ENCODE measurements around the gene SCN8A. TPM values are rescaled to one million over a fixed set of nuclear protein-coding genes. Genes with fewer than 3 reads are reported as not detected.
"Not testable (repeated sequence)": the region's sequence is repeated elsewhere in the genome, so short reads cannot be mapped to it uniquely, and the experiment has no call there.

Gene SCN8A
- total and polyA plus RNA-seq, 2 donors: 0.21 to 0.57 TPM

DNA sequence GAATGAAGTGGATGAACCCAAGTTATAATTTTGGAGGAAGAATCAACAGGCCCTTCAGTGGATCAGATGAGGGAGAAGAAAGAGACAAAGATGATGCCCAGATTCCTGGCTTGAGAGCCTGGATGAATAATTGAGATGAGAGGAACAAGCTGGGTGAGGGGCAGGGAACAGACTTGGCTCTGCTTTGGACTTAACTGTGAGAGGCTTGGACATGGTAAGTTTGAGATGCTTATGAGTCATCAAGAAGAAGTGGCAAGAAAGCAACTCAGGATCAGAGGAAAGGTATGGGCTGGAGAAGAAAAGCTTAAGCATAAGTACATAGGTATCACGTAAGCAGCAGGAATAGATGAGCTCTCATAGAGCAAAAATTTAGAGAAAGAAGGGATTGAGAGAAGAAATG lies 202.2 kb downstream of the SCN8A start:
- Histone ChIP-seq H3K9me3 (ENCODE audit: control insufficient read depth in 2 of 2, insufficient read depth in 1 of 2, low read length in 1 of 2) (peaks cover 0 to 1% of the 10 kb centered on the region in 2 donors), H3K27ac (ENCODE audit: low read depth in 1 of 2, low read length in 1 of 2) (no peak overlapping the region), H3K27me3 (ENCODE audit: control insufficient read depth in 2 of 2, insufficient read depth in 1 of 2, low read length in 1 of 2) (no peaks in the 10 kb centered on the region), H3K36me3 (ENCODE audit: control insufficient read depth in 2 of 2, insufficient read depth in 2 of 2, low read length in 1 of 2) (no peaks in the 10 kb centered on the region), H3K4me3 (ENCODE audit: low read length in 2 of 2) (no peak overlapping the region), H3K4me1 (ENCODE audit: control insufficient read depth in 2 of 2, insufficient read depth in 2 of 2, low read length in 2 of 2) (no peaks in the 10 kb centered on the region)
- DNase-seq (ENCODE audit: low read depth in 6 of 9, low spot score in 9 of 9): no peak
- 98% methylated on average over 1 of the region's 1 CpG for WGBS

DNA sequence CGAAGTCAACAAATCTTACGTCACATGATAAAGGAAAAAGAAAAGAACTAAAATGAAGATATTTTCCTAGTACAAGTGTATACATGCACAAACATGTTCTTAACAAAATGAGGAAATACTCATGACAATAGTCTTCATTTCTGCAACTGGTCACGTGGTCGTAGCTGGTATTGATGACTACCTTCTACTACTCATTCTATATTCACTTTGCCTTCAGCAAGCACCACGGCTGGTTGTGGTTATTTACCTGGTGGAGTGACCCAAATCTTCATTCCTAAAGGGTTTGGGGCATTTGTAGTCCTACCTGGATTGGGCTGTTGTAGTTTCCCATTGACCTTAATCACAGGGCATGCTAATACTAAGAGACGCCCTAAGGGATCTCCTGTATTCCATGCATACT lies 206.3 kb downstream of the SCN8A start:
- WGBS: 98% methylated on average over 6 of the region's 6 CpGs
- Histone ChIP-seq H3K27me3 (ENCODE audit: control insufficient read depth in 2 of 2, insufficient read depth in 1 of 2, low read length in 1 of 2) (no peaks in the 10 kb centered on the region), H3K4me3 (ENCODE audit: low read length in 2 of 2) (no peak overlapping the region), H3K9me3 (ENCODE audit: control insufficient read depth in 2 of 2, insufficient read depth in 1 of 2, low read length in 1 of 2) (peaks cover 0 to 1% of the 10 kb centered on the region in 2 donors), H3K4me1 (ENCODE audit: control insufficient read depth in 2 of 2, insufficient read depth in 2 of 2, low read length in 2 of 2) (no peaks in the 10 kb centered on the region), H3K27ac (ENCODE audit: low read depth in 1 of 2, low read length in 1 of 2) (no peak overlapping the region), H3K36me3 (ENCODE audit: control insufficient read depth in 2 of 2, insufficient read depth in 2 of 2, low read length in 1 of 2) (no peaks in the 10 kb centered on the region)
- no peak for DNase-seq (ENCODE audit: low read depth in 6 of 9, low spot score in 9 of 9)

DNA sequence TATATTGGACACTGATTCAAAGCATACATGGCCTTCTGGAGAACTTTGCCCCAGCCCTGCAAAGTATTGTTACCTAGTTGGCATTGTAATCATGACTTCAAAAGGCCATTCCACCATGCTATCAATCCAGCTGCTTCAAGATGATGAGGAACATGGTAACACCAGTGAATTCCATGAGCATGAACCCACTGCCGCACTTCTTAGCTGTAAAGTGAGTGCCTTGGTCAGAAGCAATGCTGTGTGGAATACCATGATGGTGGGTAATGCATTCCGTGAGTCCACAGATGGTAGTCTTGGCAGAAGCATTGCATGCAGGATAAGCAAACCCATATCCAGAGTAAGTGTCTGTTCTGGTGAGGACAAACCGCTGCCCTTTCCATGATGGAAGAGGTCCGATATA lies 207.0 kb downstream of the SCN8A start:
- not testable (repeated sequence) for DNase-seq (ENCODE audit: low read depth in 6 of 9, low spot score in 9 of 9); H3K4me3 ChIP-seq (ENCODE audit: low read length in 2 of 2); H3K36me3 ChIP-seq (ENCODE audit: control insufficient read depth in 2 of 2, insufficient read depth in 2 of 2, low read length in 1 of 2); H3K4me1 ChIP-seq (ENCODE audit: control insufficient read depth in 2 of 2, insufficient read depth in 2 of 2, low read length in 2 of 2); H3K27me3 ChIP-seq (ENCODE audit: control insufficient read depth in 2 of 2, insufficient read depth in 1 of 2, low read length in 1 of 2); H3K27ac ChIP-seq (ENCODE audit: low read depth in 1 of 2, low read length in 1 of 2); H3K9me3 ChIP-seq (ENCODE audit: control insufficient read depth in 2 of 2, insufficient read depth in 1 of 2, low read length in 1 of 2)
- 87% methylated on average over 4 of the region's 4 CpGs for WGBS

DNA sequence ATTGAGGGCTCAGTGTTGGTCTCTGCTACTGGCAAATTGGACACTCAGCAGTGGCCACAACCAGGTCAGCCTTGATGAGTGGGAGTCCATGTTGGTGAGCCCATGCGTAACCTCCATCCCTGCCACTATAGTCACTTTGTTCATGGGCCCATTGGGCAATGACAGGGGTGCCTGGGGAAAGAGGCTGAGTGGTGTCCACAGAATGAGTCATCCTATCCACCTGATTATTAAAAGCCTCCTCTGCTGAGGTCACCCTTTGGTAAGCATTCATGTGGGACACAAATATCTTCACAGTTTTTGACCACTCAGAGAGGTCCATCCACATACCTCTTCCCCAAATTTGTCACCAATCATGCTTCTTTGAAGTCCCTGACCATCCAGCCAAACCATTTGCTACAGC lies 207.5 kb downstream of the SCN8A start:
- no peak for DNase-seq (ENCODE audit: low read depth in 6 of 9, low spot score in 9 of 9)
- no peak overlapping the region for H3K27ac ChIP-seq (ENCODE audit: low read depth in 1 of 2, low read length in 1 of 2)
- H3K4me3 ChIP-seq (ENCODE audit: low read length in 2 of 2): no peak overlapping the region
- WGBS: 100% methylated on average over 1 of the region's 1 CpG
- no peaks in the 10 kb centered on the region for H3K4me1 ChIP-seq (ENCODE audit: control insufficient read depth in 2 of 2, insufficient read depth in 2 of 2, low read length in 2 of 2)
- peaks cover 0 to 1% of the 10 kb centered on the region in 2 donors for H3K9me3 ChIP-seq (ENCODE audit: control insufficient read depth in 2 of 2, insufficient read depth in 1 of 2, low read length in 1 of 2)
- no peaks in the 10 kb centered on the region for H3K36me3 ChIP-seq (ENCODE audit: control insufficient read depth in 2 of 2, insufficient read depth in 2 of 2, low read length in 1 of 2)
- H3K27me3 ChIP-seq (ENCODE audit: control insufficient read depth in 2 of 2, insufficient read depth in 1 of 2, low read length in 1 of 2): no peaks in the 10 kb centered on the region

DNA sequence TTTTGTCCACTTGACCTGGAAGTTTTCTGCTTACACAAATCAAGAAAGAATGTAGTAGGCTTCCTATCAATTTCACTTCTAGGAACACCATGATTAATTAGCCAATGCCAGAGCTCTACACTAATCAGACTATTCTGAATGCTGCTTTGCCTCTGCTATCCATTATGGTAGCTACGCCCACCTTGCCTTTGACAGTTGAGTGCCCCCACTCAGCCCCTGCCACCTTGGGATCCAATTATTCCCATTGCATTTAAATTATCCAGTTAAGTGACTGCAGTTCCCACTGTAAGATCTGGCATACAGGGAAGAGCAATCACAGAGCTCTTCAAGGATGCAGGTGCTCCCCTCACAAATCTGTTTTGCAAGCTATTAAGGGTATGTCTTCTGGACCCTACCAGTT lies 210.0 kb downstream of the SCN8A start:
- H3K36me3 ChIP-seq (ENCODE audit: control insufficient read depth in 2 of 2, insufficient read depth in 2 of 2, low read length in 1 of 2): no peaks in the 10 kb centered on the region
- no peaks in the 10 kb centered on the region for H3K9me3 ChIP-seq (ENCODE audit: control insufficient read depth in 2 of 2, insufficient read depth in 1 of 2, low read length in 1 of 2)
- no peaks in the 10 kb centered on the region for H3K27me3 ChIP-seq (ENCODE audit: control insufficient read depth in 2 of 2, insufficient read depth in 1 of 2, low read length in 1 of 2)
- H3K4me1 ChIP-seq (ENCODE audit: control insufficient read depth in 2 of 2, insufficient read depth in 2 of 2, low read length in 2 of 2): no peaks in the 10 kb centered on the region
- DNase-seq (ENCODE audit: low read depth in 6 of 9, low spot score in 9 of 9): no peak
- H3K27ac ChIP-seq (ENCODE audit: low read depth in 1 of 2, low read length in 1 of 2): no peak overlapping the region
- 98% methylated on average over 1 of the region's 1 CpG for WGBS
- H3K4me3 ChIP-seq (ENCODE audit: low read length in 2 of 2): no peak overlapping the region

DNA sequence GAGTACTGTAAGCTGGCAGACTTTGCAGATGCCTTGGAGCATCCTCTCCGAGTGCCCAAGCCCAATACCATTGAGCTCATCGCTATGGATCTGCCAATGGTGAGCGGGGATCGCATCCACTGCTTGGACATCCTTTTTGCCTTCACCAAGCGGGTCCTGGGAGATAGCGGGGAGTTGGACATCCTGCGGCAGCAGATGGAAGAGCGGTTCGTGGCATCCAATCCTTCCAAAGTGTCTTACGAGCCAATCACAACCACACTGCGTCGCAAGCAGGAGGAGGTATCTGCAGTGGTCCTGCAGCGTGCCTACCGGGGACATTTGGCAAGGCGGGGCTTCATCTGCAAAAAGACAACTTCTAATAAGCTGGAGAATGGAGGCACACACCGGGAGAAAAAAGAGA lies 215.9 kb downstream of the SCN8A start:
- DNase-seq (ENCODE audit: low read depth in 6 of 9, low spot score in 9 of 9): no peak
- Histone ChIP-seq H3K9me3 (ENCODE audit: control insufficient read depth in 2 of 2, insufficient read depth in 1 of 2, low read length in 1 of 2) (no peaks in the 10 kb centered on the region), H3K27me3 (ENCODE audit: control insufficient read depth in 2 of 2, insufficient read depth in 1 of 2, low read length in 1 of 2) (no peaks in the 10 kb centered on the region), H3K36me3 (ENCODE audit: control insufficient read depth in 2 of 2, insufficient read depth in 2 of 2, low read length in 1 of 2) (no peaks in the 10 kb centered on the region), H3K4me3 (ENCODE audit: low read length in 2 of 2) (no peak overlapping the region), H3K27ac (ENCODE audit: low read depth in 1 of 2, low read length in 1 of 2) (no peak overlapping the region), H3K4me1 (ENCODE audit: control insufficient read depth in 2 of 2, insufficient read depth in 2 of 2, low read length in 2 of 2) (peaks cover 0 to 7% of the 10 kb centered on the region in 2 donors)
- 97% methylated on average over 16 of the region's 16 CpGs for WGBS

DNA sequence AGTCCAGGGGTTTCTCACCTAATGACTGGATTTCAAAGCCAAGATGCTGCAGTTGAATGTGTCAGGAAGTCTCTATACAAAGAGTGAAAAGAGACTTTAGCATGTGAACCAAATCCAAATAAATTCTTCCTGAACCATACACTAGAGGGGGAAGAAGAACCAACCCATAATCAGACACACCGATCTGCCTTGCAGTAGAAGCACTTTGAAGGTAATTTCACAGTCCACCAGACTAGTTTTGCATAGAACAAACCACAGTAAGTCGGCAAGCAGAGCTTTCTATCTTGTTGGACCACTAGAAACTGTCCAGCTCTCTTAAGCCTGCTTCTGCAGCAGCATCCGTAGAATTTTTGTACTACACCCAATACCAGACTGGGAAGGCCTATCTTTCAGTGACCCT lies 218.2 kb downstream of the SCN8A start:
- Histone ChIP-seq H3K4me3 (ENCODE audit: low read length in 2 of 2) (no peak overlapping the region), H3K9me3 (ENCODE audit: control insufficient read depth in 2 of 2, insufficient read depth in 1 of 2, low read length in 1 of 2) (no peaks in the 10 kb centered on the region), H3K27ac (ENCODE audit: low read depth in 1 of 2, low read length in 1 of 2) (no peak overlapping the region), H3K27me3 (ENCODE audit: control insufficient read depth in 2 of 2, insufficient read depth in 1 of 2, low read length in 1 of 2) (peaks cover 0 to 4% of the 10 kb centered on the region in 2 donors), H3K36me3 (ENCODE audit: control insufficient read depth in 2 of 2, insufficient read depth in 2 of 2, low read length in 1 of 2) (no peaks in the 10 kb centered on the region), H3K4me1 (ENCODE audit: control insufficient read depth in 2 of 2, insufficient read depth in 2 of 2, low read length in 2 of 2) (peaks cover 0 to 15% of the 10 kb centered on the region in 2 donors)
- WGBS: 87% methylated on average over 3 of the region's 3 CpGs
- no peak for DNase-seq (ENCODE audit: low read depth in 6 of 9, low spot score in 9 of 9)

DNA sequence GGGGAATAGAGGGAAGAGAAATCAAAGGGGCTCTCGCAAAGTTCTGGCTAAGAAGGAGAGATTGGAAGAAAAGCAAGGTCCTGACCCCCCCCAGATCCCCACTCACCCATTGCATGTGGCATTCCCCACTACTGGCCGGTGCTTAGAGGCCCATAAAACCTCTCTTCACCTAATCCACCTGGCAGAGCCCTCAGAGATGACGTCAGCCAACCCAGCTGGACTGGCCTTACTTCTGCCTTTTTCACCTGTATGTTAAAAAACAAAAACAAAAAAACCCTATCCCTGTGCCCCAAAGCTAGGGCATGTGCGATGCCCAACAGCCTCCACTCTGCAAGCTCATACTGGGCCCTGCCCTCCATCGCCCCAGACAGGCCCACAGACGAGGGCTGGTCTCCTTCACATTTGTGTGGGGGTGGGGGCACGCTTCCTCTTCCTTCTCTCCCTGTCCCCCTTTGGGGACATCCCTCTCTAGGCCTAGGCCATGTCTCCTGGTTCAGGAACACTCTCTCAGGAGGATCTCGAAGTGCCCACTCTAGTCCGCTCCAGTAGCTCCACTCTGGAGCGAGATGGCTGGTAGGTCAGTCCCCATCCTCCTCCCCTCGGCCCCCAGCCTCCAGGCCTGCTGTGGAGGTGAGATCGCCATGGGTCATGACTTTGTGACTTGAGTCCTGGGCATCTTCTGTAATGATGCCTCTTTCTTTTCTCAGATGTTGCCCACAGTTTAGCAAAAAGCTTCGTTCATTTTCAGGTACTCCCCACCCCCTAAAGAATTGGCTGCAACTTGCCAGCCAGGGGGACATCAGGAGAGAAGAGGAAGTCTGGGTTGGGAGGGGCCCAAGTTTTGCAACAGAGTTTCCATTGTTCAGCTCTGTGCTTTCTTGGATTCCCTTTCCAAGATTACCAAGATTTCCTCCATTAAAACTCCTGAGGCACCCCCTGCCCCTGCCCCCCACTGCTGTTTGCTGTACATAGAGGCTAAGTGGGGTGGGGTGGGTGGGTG lies 220.5 kb downstream of the SCN8A start:
- no peak for DNase-seq (ENCODE audit: low read depth in 6 of 9, low spot score in 9 of 9)
- WGBS: 91% methylated on average over 13 of the region's 13 CpGs
- Histone ChIP-seq H3K4me1 (ENCODE audit: control insufficient read depth in 2 of 2, insufficient read depth in 2 of 2, low read length in 2 of 2) (peaks cover 7 to 20% of the 10 kb centered on the region in 2 donors), H3K27ac (ENCODE audit: low read depth in 1 of 2, low read length in 1 of 2) (no peak overlapping the region), H3K36me3 (ENCODE audit: control insufficient read depth in 2 of 2, insufficient read depth in 2 of 2, low read length in 1 of 2) (no peaks in the 10 kb centered on the region), H3K9me3 (ENCODE audit: control insufficient read depth in 2 of 2, insufficient read depth in 1 of 2, low read length in 1 of 2) (peaks cover 0 to 4% of the 10 kb centered on the region in 2 donors), H3K27me3 (ENCODE audit: control insufficient read depth in 2 of 2, insufficient read depth in 1 of 2, low read length in 1 of 2) (peaks cover 13 to 22% of the 10 kb centered on the region in 2 donors), H3K4me3 (ENCODE audit: low read length in 2 of 2) (no peak overlapping the region)

DNA sequence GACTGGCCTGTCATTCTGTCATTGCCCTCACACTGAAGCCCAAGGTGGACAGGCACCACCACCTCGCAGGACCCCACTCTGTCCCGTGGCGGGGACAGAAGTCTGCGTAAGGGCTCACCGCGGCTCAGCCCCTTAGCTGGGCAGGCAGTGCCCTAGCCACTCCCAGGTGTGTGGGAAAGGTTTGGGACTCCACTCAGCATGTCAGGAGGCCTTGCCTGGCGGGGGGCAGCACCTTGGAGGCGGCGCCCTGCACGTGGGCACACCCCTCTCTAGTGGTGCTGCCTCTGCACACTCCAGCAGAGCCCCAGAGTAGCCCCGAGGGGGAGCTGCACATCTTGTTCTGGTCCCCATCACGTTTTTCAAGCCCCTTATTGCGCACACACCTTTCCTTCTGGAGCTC lies 221.8 kb downstream of the SCN8A start:
- peaks cover 7 to 16% of the 10 kb centered on the region in 2 donors for H3K4me1 ChIP-seq (ENCODE audit: control insufficient read depth in 2 of 2, insufficient read depth in 2 of 2, low read length in 2 of 2)
- H3K4me3 ChIP-seq (ENCODE audit: low read length in 2 of 2): no peak overlapping the region
- 88% methylated on average over 13 of the region's 13 CpGs for WGBS
- H3K27me3 ChIP-seq (ENCODE audit: control insufficient read depth in 2 of 2, insufficient read depth in 1 of 2, low read length in 1 of 2): peaks cover 13 to 30% of the 10 kb centered on the region in 2 donors
- H3K36me3 ChIP-seq (ENCODE audit: control insufficient read depth in 2 of 2, insufficient read depth in 2 of 2, low read length in 1 of 2): no peaks in the 10 kb centered on the region
- H3K27ac ChIP-seq (ENCODE audit: low read depth in 1 of 2, low read length in 1 of 2): no peak overlapping the region
- peaks cover 0 to 4% of the 10 kb centered on the region in 2 donors for H3K9me3 ChIP-seq (ENCODE audit: control insufficient read depth in 2 of 2, insufficient read depth in 1 of 2, low read length in 1 of 2)
- DNase-seq (ENCODE audit: low read depth in 6 of 9, low spot score in 9 of 9): no peak
